Hematopoietic multipotent progenitor cell treated with erythropoietin and hydrocortisone succinate and interleukin-3 and kit ligand, for 4 days (in vitro differentiated cells): Measurements from ENCODE around the gene CCDC177.

Experiments
- DNase-seq: peaks from one replicate; pipeline ENCODE4 v3.0.0-alpha.2; 2015

Gene CCDC177

GRCh38 chr14:69560826-69561225 lies 13.8 kb downstream of the CCDC177 start:
- no peak for DNase-seq

- DNase-seq: no peak
These were observed 15.1 kb downstream of the CCDC177 start for GRCh38 chr14:69559581-69560011.

- DNase-seq: no peak
These were observed 15.9 kb downstream of the CCDC177 start for GRCh38 chr14:69558774-69559173.

- DNase-seq: no peak
These were observed 20.2 kb downstream of the CCDC177 start for GRCh38 chr14:69554500-69554899.

- DNase-seq: no peak
These were observed 21.4 kb downstream of the CCDC177 start for GRCh38 chr14:69553252-69553651.

GRCh38 chr14:69551511-69551910 lies 23.2 kb downstream of the CCDC177 start:
- DNase-seq: no peak

GRCh38 chr14:69548566-69548965 lies 26.1 kb downstream of the CCDC177 start:
- DNase-seq: no peak

GRCh38 chr14:69547701-69548348 lies 26.8 kb downstream of the CCDC177 start:
- peak; percentile 47 for DNase-seq

- DNase-seq: peak; percentile 70
These were observed 31.1 kb downstream of the CCDC177 start for GRCh38 chr14:69543341-69544115.

- no peak for DNase-seq
These were observed 32.4 kb downstream of the CCDC177 start for GRCh38 chr14:69542311-69542710.

- no peak for DNase-seq
These were observed 33.9 kb downstream of the CCDC177 start for GRCh38 chr14:69540654-69541335.

- DNase-seq: peak; percentile 47
These were observed 34.9 kb downstream of the CCDC177 start for GRCh38 chr14:69539631-69540410.

GRCh38 chr14:69538766-69539165 lies 35.9 kb downstream of the CCDC177 start:
- DNase-seq: no peak

- no peak for DNase-seq
These were observed 36.8 kb downstream of the CCDC177 start for GRCh38 chr14:69537900-69538299.

GRCh38 chr14:69536971-69537370 lies 37.7 kb downstream of the CCDC177 start:
- no peak for DNase-seq

GRCh38 chr14:69535230-69535848 lies 39.3 kb downstream of the CCDC177 start:
- DNase-seq: no peak

GRCh38 chr14:69532561-69533340 lies 41.9 kb downstream of the CCDC177 start:
- no peak for DNase-seq

GRCh38 chr14:69531135-69531534 lies 43.5 kb downstream of the CCDC177 start:
- DNase-seq: no peak

GRCh38 chr14:69530095-69530494 lies 44.6 kb downstream of the CCDC177 start:
- no peak for DNase-seq

- no peak for DNase-seq
These were observed 45.1 kb downstream of the CCDC177 start for GRCh38 chr14:69529563-69529962.

- DNase-seq: no peak
These were observed 45.7 kb downstream of the CCDC177 start for GRCh38 chr14:69528930-69529329.

- DNase-seq: no peak
These were observed 46.5 kb downstream of the CCDC177 start for GRCh38 chr14:69528143-69528542.
